GM23338 (cell line): ENCODE data around the gene LAMC3. TPM values are rescaled to one million over a fixed set of nuclear protein-coding genes. Genes with fewer than 3 reads are reported as not detected.

Experiments used
- ATAC-seq: fragments of 200-7000 bp; cut with Tn5 transposase; 3 replicates; pipeline ENCODE4 v1.9.1; 2020
- DNase-seq: peaks from one replicate; pipeline ENCODE4 v3.0.0-alpha.2; 2015; ENCODE audit warnings: low spot score
- H2AFZ ChIP-seq: fragments of 200-600 bp; sonication (generic); 2 replicates; pipeline ENCODE4 v1.8.0; 2016; ENCODE audit warnings: antibody characterized with exemption, mild to moderate bottlenecking, moderate library complexity
- H3F3A ChIP-seq: fragments of 200-600 bp; sonication (generic); replicated peaks from 2 replicates; pipeline ENCODE4 v1.8.0; 2017; ENCODE audit warnings: antibody characterized with exemption, mixed run types, low read depth
- H3K27ac ChIP-seq: fragments of 200-600 bp; sonication (generic); 2 replicates; pipeline ENCODE4 v1.6.1; 2016; ENCODE audit warnings: low read depth
- H3K27me3 ChIP-seq: fragments of 200-600 bp; sonication (generic); 2 replicates; pipeline ENCODE4 v1.8.0; 2016; ENCODE audit warnings: mild to moderate bottlenecking, mixed run types, moderate library complexity; ENCODE audit not compliant: insufficient read depth
- H3K36me3 ChIP-seq: fragments of 200-600 bp; sonication (generic); 2 replicates; pipeline ENCODE4 v1.8.0; 2016; ENCODE audit warnings: mild to moderate bottlenecking; ENCODE audit not compliant: insufficient read depth
- H3K4me1 ChIP-seq: fragments of 200-600 bp; sonication (generic); 2 replicates; pipeline ENCODE4 v1.8.0; 2016; ENCODE audit warnings: mild to moderate bottlenecking, moderate library complexity; ENCODE audit not compliant: insufficient read depth
- H3K4me2 ChIP-seq: fragments of 200-600 bp; sonication (generic); 2 replicates; pipeline ENCODE4 v1.7.1; 2017; ENCODE audit warnings: mixed run types
- H3K4me3 ChIP-seq: fragments of 200-600 bp; sonication (generic); 2 replicates; pipeline ENCODE4 v1.6.1; 2016; ENCODE audit warnings: mixed run types
- H3K79me2 ChIP-seq: fragments of 200-600 bp; sonication (generic); replicated peaks from 2 replicates; pipeline ENCODE4 v1.8.0; 2017; ENCODE audit warnings: mild to moderate bottlenecking; ENCODE audit not compliant: insufficient read depth
- H3K9me2 ChIP-seq: fragments of 200-600 bp; sonication (generic); 2 replicates; pipeline ENCODE4 v1.8.0; 2017; ENCODE audit not compliant: insufficient read depth
- H4K20me1 ChIP-seq: fragments of 200-600 bp; sonication (generic); replicated peaks from 2 replicates; pipeline ENCODE4 v1.8.0; 2017; ENCODE audit warnings: mild to moderate bottlenecking; ENCODE audit not compliant: insufficient read depth
- H3K27ac Mint-ChIP-seq: 2 replicates; pipeline ENCODE4 v1.8.0; 2020; ENCODE audit warnings: inconsistent platforms, mild to moderate bottlenecking, moderate library complexity, mixed read lengths
- H3K27me3 Mint-ChIP-seq: 3 replicates; pipeline ENCODE4 v1.8.0; 2022; ENCODE audit warnings: low read depth, mild to moderate bottlenecking, moderate library complexity, mixed read lengths, inconsistent platforms; ENCODE audit not compliant: insufficient read depth, poor library complexity
- H3K36me3 Mint-ChIP-seq: 3 replicates; pipeline ENCODE4 v1.8.0; 2021; ENCODE audit warnings: low read depth, mild to moderate bottlenecking, inconsistent platforms, moderate library complexity, mixed read lengths
- H3K4me1 Mint-ChIP-seq: 3 replicates; pipeline ENCODE4 v1.8.0; 2020; ENCODE audit warnings: mild to moderate bottlenecking, inconsistent platforms, mixed read lengths
- H3K4me3 Mint-ChIP-seq: 3 replicates; pipeline ENCODE4 v1.8.0; 2021; ENCODE audit warnings: moderate library complexity, mild to moderate bottlenecking, inconsistent platforms, mixed read lengths
- H3K9me3 Mint-ChIP-seq: 3 replicates; pipeline ENCODE4 v1.8.0; 2020; ENCODE audit warnings: moderate library complexity, mild to moderate bottlenecking, inconsistent platforms, mixed read lengths
- CREB1 ChIP-seq: fragments of 250-450 bp; sonication (Bioruptor Pico); IDR thresholded peaks from 2 replicates; pipeline ENCODE4 v1.5.0; 2020; ENCODE audit warnings: low read depth, mild to moderate bottlenecking, moderate library complexity
- CTCF ChIP-seq, 2 experiments: fragments of 200-600 bp in 1 of 2; sonication (generic) in 1 of 2; conservative IDR thresholded peaks; 2 replicates each; pipeline versions ENCODE4 v1.5.1 to v1.6.1; 2016 to 2017; ENCODE audit warnings: antibody characterized with exemption in 2 of 2, low read depth in 2 of 2, mild to moderate bottlenecking in 2 of 2, moderate library complexity in 1 of 2
- ETS1 ChIP-seq: IDR thresholded peaks from 2 replicates; pipeline ENCODE4 v1.6.1; 2016; ENCODE audit warnings: antibody characterized with exemption
- EZH2 ChIP-seq: fragments of 200-600 bp; sonication (generic); IDR thresholded peaks from one replicate; pipeline ENCODE4 v1.8.0; 2017; ENCODE audit warnings: antibody characterized with exemption, mild to moderate bottlenecking, low read depth; ENCODE audit not compliant: unreplicated experiment
- EZH2phosphoT487 ChIP-seq: fragments of 200-600 bp; sonication (generic); IDR thresholded peaks from one replicate; pipeline ENCODE4 v1.8.1; 2018; ENCODE audit warnings: antibody characterized with exemption; ENCODE audit not compliant: unreplicated experiment
- JUNB ChIP-seq: IDR thresholded peaks from one replicate; pipeline ENCODE4 v1.6.1; 2016; ENCODE audit warnings: antibody characterized with exemption; ENCODE audit not compliant: unreplicated experiment
- NANOG ChIP-seq: IDR thresholded peaks from 2 replicates; pipeline ENCODE4 v1.6.1; 2016; ENCODE audit warnings: antibody characterized with exemption, borderline replicate concordance
- POLR2AphosphoS5 ChIP-seq: IDR thresholded peaks from 2 replicates; pipeline ENCODE4 v1.6.1; 2016; ENCODE audit warnings: antibody characterized with exemption, low read depth
- REST ChIP-seq: IDR thresholded peaks from one replicate; pipeline ENCODE4 v1.6.1; 2018; ENCODE audit warnings: antibody characterized with exemption; ENCODE audit not compliant: unreplicated experiment
- STAT1 ChIP-seq: IDR thresholded peaks from one replicate; pipeline ENCODE4 v1.6.1; 2016; ENCODE audit warnings: antibody characterized with exemption; ENCODE audit not compliant: unreplicated experiment
- ZNF114 ChIP-seq: fragments of 250-450 bp; sonication (Bioruptor Pico); IDR thresholded peaks from 2 replicates; pipeline ENCODE4 v1.5.0; 2020; ENCODE audit warnings: mild to moderate bottlenecking, moderate library complexity
- ZNF331 ChIP-seq: fragments of 250-450 bp; sonication (Bioruptor Pico); IDR thresholded peaks from 2 replicates; pipeline ENCODE4 v1.5.0; 2020; ENCODE audit warnings: low read depth, mild to moderate bottlenecking, moderate library complexity
- ZNF462 ChIP-seq: fragments of 250-450 bp; sonication (Bioruptor Pico); IDR thresholded peaks from 2 replicates; pipeline ENCODE4 v1.5.0; 2020; ENCODE audit warnings: mild to moderate bottlenecking, moderate library complexity
- polyA plus RNA-seq: library from polyadenylated mRNA; unstranded; fragments of >200 nt; fragmentation: Nextera tagmentation; extraction: Ambion mirVana; gene quantifications from 2 replicates; pipeline ENCODE4 v1.2.1, GENCODE V29; 2016
- total RNA-seq: library from RNA; depleted of rRNA; stranded (reverse); fragments of >200 nt; shearing (Covaris generic); gene quantifications from 2 replicates; pipeline ENCODE4 v1.2.3, GENCODE V29; 2014

Gene LAMC3
- total and polyA plus RNA-seq, 2 experiments from 2014 or later: 9.0 to 27.4 TPM

GRCh38 chr9:130988905-130989304 is 20.1 kb upstream of the LAMC3 start:
- Histone ChIP-seq H3K36me3 (no peaks in the 10 kb centered on the region), H3K79me2 (no peaks in the 10 kb centered on the region), H3K4me1 (peaks cover 11% of the 10 kb centered on the region; the same call in 1 of the 2 replicates), H3K27me3 (no peaks in the 10 kb centered on the region), H4K20me1 (no peaks in the 10 kb centered on the region), H2AFZ (no peak overlapping the region), H3K4me2 (no peak overlapping the region), H3K27ac (no peak overlapping the region), H3F3A (0 out of 2 replicates have a peak, but pooled peaks cover 3% of the 10 kb centered on the region), H3K9me2 (no peaks in the 10 kb centered on the region), H3K4me3 (no peak overlapping the region)
- no peak for TF ChIP-seq REST
- no peak for TF ChIP-seq ZNF331 (CRISPR knock-in tag)
- TF ChIP-seq NANOG: no peak
- TF ChIP-seq CREB1: no peak
- no peak for TF ChIP-seq EZH2phosphoT487
- TF ChIP-seq ZNF462: no peak
- TF ChIP-seq CTCF (conservative IDR thresholded peaks at IDR 0.05; ENCODE audit: low read depth in 2 of 2): no peak
- no peak for TF ChIP-seq JUNB
- TF ChIP-seq ETS1: no peak
- no peak for TF ChIP-seq EZH2
- no peak for TF ChIP-seq ZNF114 (CRISPR knock-in tag)
- TF ChIP-seq POLR2AphosphoS5: no peak
- TF ChIP-seq STAT1: no peak
- Mint-ChIP-seq H3K27ac (no peak overlapping the region), H3K27me3 (peaks cover 19% of the 10 kb centered on the region), H3K36me3 (no peaks in the 10 kb centered on the region), H3K4me3 (no peak overlapping the region), H3K9me3 (no peaks in the 10 kb centered on the region), H3K4me1 (peaks cover 18% of the 10 kb centered on the region)
- DNase-seq (no peak), ATAC-seq (no peak)
